ENCODE results near the gene TRIM36. TPM values are rescaled to one million over a fixed set of nuclear protein-coding genes. Genes with fewer than 3 reads are reported as not detected.

The TRIM36 gene
- total RNA-seq, 2 donors from 2014 or later, result 4.6 to 15.3 TPM

GRCh38 chr5:115168829-115169486 lies 750 bp downstream of the TRIM36 start:
- Histone ChIP-seq H3K4me1 (ENCODE audit: control insufficient read depth in 1 of 2, low read depth in 2 of 2) (peaks cover 4 to 10% of the 10 kb centered on the region in 2 donors), H3K36me3 (no peaks in the 10 kb centered on the region), H3K27ac (peak overlapping the region in 1 of 2 donors; percentile 58), H3K4me3 (peak overlapping the region; percentile 97), H3K27me3 (replicated peaks; ENCODE audit: insufficient read depth) (no peaks in the 10 kb centered on the region), H3K9me3 (no peaks in the 10 kb centered on the region)
- no peak for ATAC-seq (ENCODE audit: insufficient number of reproducible peaks, low FRiP score, low read depth)
- no peak for TF ChIP-seq CTCF (IDR thresholded peaks at IDR 0.05)
- DNase-seq (ENCODE audit: low spot score), result no peak

- Histone ChIP-seq H3K9me3 (no peaks in the 10 kb centered on the region), H3K4me1 (ENCODE audit: control insufficient read depth in 1 of 2, low read depth in 2 of 2) (peaks cover 4 to 10% of the 10 kb centered on the region in 2 donors), H3K27me3 (replicated peaks; ENCODE audit: insufficient read depth) (no peaks in the 10 kb centered on the region), H3K4me3 (no peak overlapping the region), H3K27ac (no peak overlapping the region), H3K36me3 (no peaks in the 10 kb centered on the region)
- DNase-seq (ENCODE audit: low spot score) (no peak), ATAC-seq (ENCODE audit: insufficient number of reproducible peaks, low FRiP score, low read depth) (no peak)
- TF ChIP-seq CTCF (IDR thresholded peaks at IDR 0.05), result no peak
These were observed 2.8 kb downstream of the TRIM36 start for GRCh38 chr5:115166744-115167393.

- Histone ChIP-seq H3K36me3 (no peaks in the 10 kb centered on the region), H3K9me3 (no peaks in the 10 kb centered on the region), H3K4me3 (no peak overlapping the region), H3K27ac (no peak overlapping the region), H3K4me1 (ENCODE audit: control insufficient read depth in 1 of 2, low read depth in 2 of 2) (peaks cover 4 to 7% of the 10 kb centered on the region in 2 donors), H3K27me3 (replicated peaks; ENCODE audit: insufficient read depth) (no peaks in the 10 kb centered on the region)
- ATAC-seq (ENCODE audit: insufficient number of reproducible peaks, low FRiP score, low read depth) (no peak), DNase-seq (ENCODE audit: low spot score) (no peak)
- no peak for TF ChIP-seq CTCF (IDR thresholded peaks at IDR 0.05)
These were observed 3.9 kb downstream of the TRIM36 start for GRCh38 chr5:115165790-115166189.

GRCh38 chr5:115160975-115161475 lies 8.7 kb downstream of the TRIM36 start:
- Histone ChIP-seq H3K4me3 (no peak overlapping the region), H3K9me3 (no peaks in the 10 kb centered on the region), H3K36me3 (no peaks in the 10 kb centered on the region), H3K27me3 (replicated peaks; ENCODE audit: insufficient read depth) (no peaks in the 10 kb centered on the region), H3K4me1 (ENCODE audit: control insufficient read depth in 1 of 2, low read depth in 2 of 2) (no peaks in the 10 kb centered on the region), H3K27ac (no peak overlapping the region)
- DNase-seq (ENCODE audit: low spot score) (no peak), ATAC-seq (ENCODE audit: insufficient number of reproducible peaks, low FRiP score, low read depth) (no peak)
- TF ChIP-seq CTCF (IDR thresholded peaks at IDR 0.05), result no peak

- Histone ChIP-seq H3K36me3 (no peaks in the 10 kb centered on the region), H3K4me1 (ENCODE audit: control insufficient read depth in 1 of 2, low read depth in 2 of 2) (no peaks in the 10 kb centered on the region), H3K27ac (no peak overlapping the region), H3K27me3 (replicated peaks; ENCODE audit: insufficient read depth) (no peaks in the 10 kb centered on the region), H3K4me3 (no peak overlapping the region), H3K9me3 (peaks cover 9% of the 10 kb centered on the region)
- no peak for DNase-seq (ENCODE audit: low spot score)
- no peak for TF ChIP-seq CTCF (IDR thresholded peaks at IDR 0.05)
- ATAC-seq (ENCODE audit: insufficient number of reproducible peaks, low FRiP score, low read depth), result no peak
These were observed 18.4 kb downstream of the TRIM36 start for GRCh38 chr5:115151208-115151805.
